HG03103 (cell line): ENCODE results near the gene PLXNC1.

ENCODE experiments used
- ATAC-seq: cut with Tn5 transposase; IDR thresholded peaks from one replicate; pipeline ENCODE4 v1.9.1; 2021; ENCODE audit warnings: low read depth; ENCODE audit not compliant: unreplicated experiment

Gene PLXNC1

GRCh38 chr12:94133964-94134795 lies 14.2 kb upstream of the PLXNC1 start:
- peak; percentile 76 for ATAC-seq

- ATAC-seq, result no peak
These were observed 12.5 kb upstream of the PLXNC1 start for GRCh38 chr12:94135896-94136295.

GRCh38 chr12:94139816-94140215 lies 8.6 kb upstream of the PLXNC1 start:
- no peak for ATAC-seq

GRCh38 chr12:94140556-94140955 lies 7.8 kb upstream of the PLXNC1 start:
- no peak for ATAC-seq

GRCh38 chr12:94141004-94141764 lies 7.2 kb upstream of the PLXNC1 start:
- ATAC-seq, result no peak

- ATAC-seq, result no peak
These were observed 6.5 kb upstream of the PLXNC1 start for GRCh38 chr12:94141892-94142291.

- ATAC-seq, result no peak
These were observed 4.9 kb upstream of the PLXNC1 start for GRCh38 chr12:94143438-94143837.

GRCh38 chr12:94143951-94144350 lies 4.4 kb upstream of the PLXNC1 start:
- no peak for ATAC-seq

- no peak for ATAC-seq
These were observed 3.6 kb upstream of the PLXNC1 start for GRCh38 chr12:94144781-94145180.

GRCh38 chr12:94145191-94145983 lies 3.0 kb upstream of the PLXNC1 start:
- ATAC-seq, result no peak

GRCh38 chr12:94146166-94146936 lies 2.0 kb upstream of the PLXNC1 start:
- ATAC-seq, result no peak

GRCh38 chr12:94147387-94147990 lies 888 bp upstream of the PLXNC1 start:
- ATAC-seq, result no peak

GRCh38 chr12:94148739-94149118 lies 352 bp downstream of the PLXNC1 start:
- ATAC-seq, result peak; percentile 9

GRCh38 chr12:94149119-94149780 lies 873 bp downstream of the PLXNC1 start:
- ATAC-seq, result peak; percentile 26

- peak; percentile 4 for ATAC-seq
These were observed 1.4 kb downstream of the PLXNC1 start for GRCh38 chr12:94149781-94150239.

- ATAC-seq, result no peak
These were observed 2.1 kb downstream of the PLXNC1 start for GRCh38 chr12:94150240-94151121.

GRCh38 chr12:94151582-94151981 lies 3.2 kb downstream of the PLXNC1 start:
- no peak for ATAC-seq
